Left renal cortex interstitium (tissue), 4 donors: ENCODE data around the gene MMP13. TPM values are rescaled to one million over a fixed set of nuclear protein-coding genes. Genes with fewer than 3 reads are reported as not detected.
"Not testable (repeated sequence)": the region's sequence is repeated elsewhere in the genome, so short reads cannot be mapped to it uniquely, and the experiment has no call there.

ENCODE experiments used
- DNase-seq, 4 donors: peaks; one replicate each; pipeline ENCODE4 v3.0.0-alpha.2; 2013; ENCODE audit warnings: low read depth in 4 of 4, low spot score in 2 of 4, missing footprints in 1 of 4
- polyA plus RNA-seq, 4 donors: library from polyadenylated mRNA; unstranded; fragments of 120-200 nt; gene quantifications; one replicate each; pipeline ENCODE4 v1.2.1, GENCODE V29; 2013; ENCODE audit not compliant: insufficient read length in 4 of 4

MMP13 gene
- polyA plus RNA-seq, 4 donors = 0.13 TPM; not detected in 3

GRCh38 chr11:102905848-102906247 lies 49.7 kb downstream of the MMP13 start:
- DNase-seq = not testable (repeated sequence)

GRCh38 chr11:102903895-102904294 lies 51.6 kb downstream of the MMP13 start:
- DNase-seq = not testable (repeated sequence)

GRCh38 chr11:102900346-102900745 lies 55.2 kb downstream of the MMP13 start:
- DNase-seq = no peak

Other genes with a start within 250 kb of the MMP13 start
- gene MMP27, start 250.0 kb downstream of the MMP13 start, polyA plus RNA-seq = not detected
- under 1 TPM in 3 of 4 donors, not detected in 1; 0.05 to 0.07 (median 0.06) TPM for gene MMP8, start 230.8 kb downstream of the MMP13 start, polyA plus RNA-seq
- gene MMP10, start 175.1 kb downstream of the MMP13 start, polyA plus RNA-seq = under 1 TPM in 2 of 4 donors, not detected in 2; 0.11 to 0.30 TPM
- gene MMP1, start 157.6 kb downstream of the MMP13 start, polyA plus RNA-seq = under 1 TPM; 0.08 to 0.35 (median 0.22) TPM
- gene MMP3, start 112.1 kb downstream of the MMP13 start, polyA plus RNA-seq = under 1 TPM in 1 of 4 donors, not detected in 3; 0.25 TPM
- 1 to 10 TPM; 1.8 to 5.1 (median 2.9) TPM for gene MMP12, start 80.8 kb downstream of the MMP13 start, polyA plus RNA-seq
- 10 to 100 TPM; 32.3 to 40.0 (median 37.1) TPM for gene DCUN1D5, start 136.4 kb upstream of the MMP13 start, polyA plus RNA-seq
- 10 to 100 TPM; 34.5 to 48.2 (median 38.4) TPM for gene DYNC2H1, start 153.7 kb upstream of the MMP13 start, polyA plus RNA-seq